Rectal smooth muscle tissue (tissue), 1 donor: ENCODE results near the gene KIAA0232.
"Not testable (repeated sequence)": the region's sequence is repeated elsewhere in the genome, so short reads cannot be mapped to it uniquely, and the experiment has no call there.

Experiments used
- H3K27ac ChIP-seq: one replicate; pipeline ENCODE4 v1.7.0; 2013; ENCODE audit warnings: low read depth, low read length, inconsistent platforms
- H3K27me3 ChIP-seq: one replicate; pipeline ENCODE4 v1.7.0; 2013; ENCODE audit warnings: low read length; ENCODE audit not compliant: control insufficient read depth, insufficient read depth
- H3K36me3 ChIP-seq: one replicate; pipeline ENCODE4 v1.7.0; 2013; ENCODE audit warnings: low read length; ENCODE audit not compliant: control insufficient read depth, insufficient read depth
- H3K4me1 ChIP-seq: one replicate; pipeline ENCODE4 v1.7.0; 2013; ENCODE audit warnings: low read length; ENCODE audit not compliant: control insufficient read depth, insufficient read depth
- H3K4me3 ChIP-seq: one replicate; pipeline ENCODE4 v1.7.0; 2013; ENCODE audit warnings: low read length
- H3K9ac ChIP-seq: one replicate; pipeline ENCODE4 v1.7.0; 2013; ENCODE audit warnings: low read length

Gene KIAA0232

DNA sequence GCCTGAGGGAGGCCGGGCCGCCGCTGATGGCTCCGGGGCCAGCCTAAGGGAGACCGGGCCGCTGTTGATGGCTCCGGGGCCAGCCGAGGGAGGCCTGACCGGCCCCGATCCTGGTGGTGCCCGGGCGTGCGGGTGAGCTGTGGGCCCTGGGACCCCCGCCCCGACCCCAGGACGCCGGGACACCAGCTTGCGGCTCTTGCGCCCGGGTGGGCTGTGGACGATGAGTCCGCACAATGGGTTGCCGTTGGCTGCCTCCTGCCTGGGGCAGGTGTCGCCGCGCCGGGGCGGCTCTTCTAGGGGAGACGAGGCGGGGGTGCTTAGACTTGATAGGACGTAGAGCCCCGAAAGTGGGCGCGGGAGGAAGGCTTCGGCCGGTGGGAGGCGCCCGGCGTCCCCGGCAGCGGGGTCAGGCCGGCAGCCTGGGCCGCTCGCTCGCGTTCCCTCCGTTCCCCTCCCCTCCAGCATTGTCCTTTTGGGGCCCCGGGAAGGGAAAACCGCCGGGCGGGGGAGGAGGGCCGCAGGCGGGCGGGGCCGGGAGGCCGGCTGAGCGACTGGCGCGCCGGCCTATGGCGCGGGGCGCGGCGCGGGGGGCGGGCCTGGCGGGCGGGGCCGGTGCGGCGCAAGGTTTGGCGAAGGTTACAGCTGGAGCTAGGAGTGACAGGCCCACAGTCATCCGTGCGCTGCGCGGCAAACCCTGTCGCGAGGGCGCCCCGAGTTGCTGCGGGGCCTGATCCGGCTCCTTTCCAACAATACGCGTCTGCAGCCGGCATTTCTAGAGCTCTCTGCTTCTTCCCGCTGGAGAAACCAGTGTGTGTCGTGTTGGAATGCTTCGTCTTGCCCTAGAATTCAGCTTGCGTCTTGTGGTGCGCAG is 819 bp downstream of the KIAA0232 start:
- no peaks in the 10 kb centered on the region for H3K27me3 ChIP-seq
- H3K4me1 ChIP-seq = peaks cover 8% of the 10 kb centered on the region
- no peaks in the 10 kb centered on the region for H3K36me3 ChIP-seq
- peak overlapping the region; percentile 88 for H3K4me3 ChIP-seq
- peak overlapping the region; percentile 93 for H3K9ac ChIP-seq
- peak overlapping the region; percentile 97 for H3K27ac ChIP-seq

DNA sequence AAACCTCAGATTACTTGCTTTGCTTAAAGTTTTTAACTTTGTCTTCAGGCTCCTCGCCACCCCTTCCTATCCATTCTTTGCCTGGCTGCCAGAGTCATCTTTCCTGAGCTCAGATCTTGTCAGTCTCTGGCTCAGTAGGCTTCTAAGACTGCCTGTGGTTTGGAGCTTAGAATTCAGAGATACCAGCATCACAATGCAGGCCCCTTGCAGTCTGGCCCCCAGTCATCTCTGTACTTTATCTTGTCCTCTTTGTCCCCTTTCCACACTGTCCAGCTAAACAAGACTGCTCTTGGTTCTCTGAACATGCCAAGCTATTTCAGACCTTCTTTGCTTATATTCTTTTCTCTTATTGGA is 3.0 kb downstream of the KIAA0232 start:
- H3K9ac ChIP-seq = no peak overlapping the region
- H3K27me3 ChIP-seq = no peaks in the 10 kb centered on the region
- no peak overlapping the region for H3K27ac ChIP-seq
- H3K4me1 ChIP-seq = peaks cover 8% of the 10 kb centered on the region
- no peaks in the 10 kb centered on the region for H3K36me3 ChIP-seq
- no peak overlapping the region for H3K4me3 ChIP-seq

DNA sequence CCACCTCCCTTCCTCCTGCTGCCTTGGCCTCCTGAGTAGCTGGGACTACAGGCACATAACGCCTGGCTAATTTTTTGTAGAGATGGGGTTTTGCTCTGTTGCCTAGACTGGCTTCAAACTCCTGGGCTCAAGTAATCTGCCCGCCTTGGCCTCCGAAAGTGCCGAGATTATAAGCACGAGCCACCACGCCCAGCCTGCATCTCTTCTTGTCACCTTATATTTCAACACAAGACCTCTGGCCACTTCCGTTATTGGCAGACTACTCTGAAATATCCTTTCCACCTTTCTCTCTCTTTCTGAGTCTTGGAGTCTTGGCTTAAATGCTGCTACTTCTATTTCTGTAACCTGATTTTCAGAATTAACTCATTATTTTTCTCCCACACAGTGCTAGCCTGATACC is 5.6 kb downstream of the KIAA0232 start:
- Histone ChIP-seq H3K27me3 (no peaks in the 10 kb centered on the region), H3K9ac (no peak overlapping the region), H3K4me3 (no peak overlapping the region), H3K27ac (no peak overlapping the region), H3K36me3 (no peaks in the 10 kb centered on the region), H3K4me1 (peaks cover 8% of the 10 kb centered on the region)

DNA sequence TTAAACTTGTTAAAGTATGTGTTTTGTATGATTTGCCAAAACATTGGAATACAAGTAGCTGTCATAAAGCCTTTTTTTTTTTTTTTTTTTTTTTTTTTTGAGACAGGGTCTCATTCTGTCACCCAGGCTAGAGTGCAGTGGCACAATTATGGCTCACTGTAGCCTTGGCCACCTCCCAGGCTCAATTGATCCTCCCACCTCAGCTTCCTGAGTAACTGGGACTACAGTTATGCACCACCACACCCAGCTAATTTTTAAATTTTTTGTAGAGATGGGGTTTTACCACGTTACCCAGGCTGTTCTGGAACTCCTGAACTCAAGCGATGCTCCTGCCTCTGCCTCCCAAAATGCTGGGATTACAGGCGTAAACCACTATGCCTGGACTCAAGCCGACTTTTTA is 8.7 kb downstream of the KIAA0232 start:
- H3K27me3 ChIP-seq, H3K4me1 ChIP-seq, H3K36me3 ChIP-seq, H3K4me3 ChIP-seq, H3K27ac ChIP-seq, H3K9ac ChIP-seq: not testable (repeated sequence)

DNA sequence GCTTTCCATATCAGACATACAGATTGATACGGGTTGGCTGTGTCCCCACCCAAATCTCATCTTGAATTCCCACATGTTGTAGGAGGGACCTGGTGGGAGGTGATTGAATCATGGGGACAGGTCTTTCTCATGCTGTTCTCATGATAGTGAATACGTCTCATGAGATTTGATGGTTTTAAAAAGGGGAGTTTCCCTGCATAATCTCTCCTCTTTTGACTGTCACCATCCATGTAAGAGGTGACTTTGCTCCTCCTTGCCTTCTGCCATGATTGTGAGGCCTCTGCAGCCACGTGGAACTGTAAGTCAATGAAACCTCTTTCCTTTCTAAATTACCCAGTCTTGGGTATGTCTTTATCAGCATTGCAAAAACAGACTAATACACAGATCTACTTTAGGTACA is 9.3 kb downstream of the KIAA0232 start:
- not testable (repeated sequence) for H3K27ac ChIP-seq, H3K4me1 ChIP-seq, H3K36me3 ChIP-seq

DNA sequence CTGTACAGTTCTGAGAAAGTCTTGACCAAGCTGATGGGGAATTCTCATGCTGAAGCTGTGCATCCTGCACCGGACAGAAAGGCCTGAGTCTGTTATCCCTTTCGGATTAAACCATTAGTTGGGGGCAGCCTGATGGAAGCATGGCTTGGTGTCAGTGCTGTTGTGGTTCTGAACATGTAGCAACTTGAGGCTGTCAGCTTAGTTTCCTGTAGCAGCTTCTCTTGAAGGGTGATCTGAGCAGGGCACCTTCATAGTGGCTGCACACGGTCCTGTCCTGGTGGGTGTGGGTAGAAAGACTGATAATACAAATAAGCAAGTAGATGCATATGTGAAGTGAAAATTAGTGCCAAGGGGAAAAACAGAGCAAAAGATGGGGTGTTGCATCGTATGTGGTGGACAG is 11.7 kb downstream of the KIAA0232 start:
- H3K4me3 ChIP-seq = no peak overlapping the region

More for the DNA sequence above, 9.3 kb downstream of the KIAA0232 start:
- not testable (repeated sequence) for H3K27me3 ChIP-seq, H3K9ac ChIP-seq, H3K4me3 ChIP-seq

DNA sequence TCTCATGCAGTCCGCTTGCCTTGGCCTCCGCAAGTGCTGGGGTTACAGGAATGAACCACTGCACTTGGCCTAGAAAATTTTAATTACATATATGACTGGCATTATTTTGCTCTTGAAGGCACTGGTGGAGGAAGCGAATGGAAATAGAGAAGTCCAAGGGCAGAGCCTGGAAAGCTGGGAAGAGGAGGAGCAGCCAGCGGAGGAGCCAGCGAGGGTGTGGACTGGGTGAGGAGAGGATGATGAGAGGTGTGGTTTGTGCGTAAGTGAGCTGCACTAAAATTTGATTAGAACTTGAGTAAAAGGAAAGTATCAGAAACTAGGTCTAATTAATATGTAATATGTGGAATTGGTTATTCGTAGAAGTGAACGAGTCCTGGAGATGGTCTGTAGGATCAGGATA is 13.3 kb downstream of the KIAA0232 start:
- Histone ChIP-seq H3K4me1 (no peaks in the 10 kb centered on the region), H3K4me3 (no peak overlapping the region), H3K27me3 (no peaks in the 10 kb centered on the region), H3K27ac (no peak overlapping the region), H3K9ac (no peak overlapping the region), H3K36me3 (no peaks in the 10 kb centered on the region)

More for the DNA sequence above, 11.7 kb downstream of the KIAA0232 start:
- Histone ChIP-seq H3K27me3 (no peaks in the 10 kb centered on the region), H3K36me3 (no peaks in the 10 kb centered on the region), H3K9ac (no peak overlapping the region), H3K4me1 (no peaks in the 10 kb centered on the region), H3K27ac (no peak overlapping the region)

DNA sequence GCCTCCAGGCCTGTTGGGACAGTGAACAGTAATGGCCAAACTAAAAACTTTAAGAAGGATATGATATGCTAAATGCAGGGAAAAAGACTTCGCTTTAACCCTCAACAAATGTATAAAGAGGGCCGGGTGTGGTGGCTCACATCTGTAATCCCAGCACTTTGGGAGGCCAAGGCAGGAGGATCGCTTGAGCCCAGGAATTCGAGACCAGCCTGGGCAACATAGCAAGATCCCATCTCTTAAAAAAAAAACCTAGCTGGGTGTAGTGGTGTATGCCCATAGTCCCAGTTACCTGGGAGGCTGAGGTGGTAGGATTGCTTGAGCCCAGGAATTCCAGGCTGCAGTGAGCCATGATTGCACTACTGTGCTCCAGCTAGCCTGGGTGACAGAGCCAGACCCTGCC is 14.8 kb downstream of the KIAA0232 start:
- not testable (repeated sequence) for H3K4me1 ChIP-seq, H3K27me3 ChIP-seq, H3K9ac ChIP-seq, H3K36me3 ChIP-seq, H3K4me3 ChIP-seq, H3K27ac ChIP-seq

DNA sequence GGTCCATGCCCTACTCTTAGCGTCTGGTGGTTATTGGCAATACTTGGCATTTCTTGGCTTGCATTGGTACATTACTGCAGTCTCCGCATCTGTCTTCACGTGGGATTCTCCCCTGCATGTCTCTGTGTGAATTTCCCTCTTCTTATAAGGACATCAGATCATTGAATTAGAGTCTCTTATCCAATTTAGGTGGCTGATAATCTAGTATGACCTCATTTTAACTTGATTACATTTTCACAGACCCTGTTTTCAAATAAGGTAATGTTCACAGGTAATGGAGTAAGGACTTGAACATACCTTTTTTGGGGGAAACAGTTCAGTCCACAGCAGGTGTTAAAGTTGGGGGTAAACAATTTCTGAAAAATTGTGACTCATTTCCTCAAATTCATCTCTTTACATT is 16.6 kb downstream of the KIAA0232 start:
- H3K27me3 ChIP-seq = no peaks in the 10 kb centered on the region
- peaks cover 4% of the 10 kb centered on the region for H3K36me3 ChIP-seq
- H3K4me3 ChIP-seq = no peak overlapping the region
- no peaks in the 10 kb centered on the region for H3K4me1 ChIP-seq
- no peak overlapping the region for H3K27ac ChIP-seq
- H3K9ac ChIP-seq = no peak overlapping the region

DNA sequence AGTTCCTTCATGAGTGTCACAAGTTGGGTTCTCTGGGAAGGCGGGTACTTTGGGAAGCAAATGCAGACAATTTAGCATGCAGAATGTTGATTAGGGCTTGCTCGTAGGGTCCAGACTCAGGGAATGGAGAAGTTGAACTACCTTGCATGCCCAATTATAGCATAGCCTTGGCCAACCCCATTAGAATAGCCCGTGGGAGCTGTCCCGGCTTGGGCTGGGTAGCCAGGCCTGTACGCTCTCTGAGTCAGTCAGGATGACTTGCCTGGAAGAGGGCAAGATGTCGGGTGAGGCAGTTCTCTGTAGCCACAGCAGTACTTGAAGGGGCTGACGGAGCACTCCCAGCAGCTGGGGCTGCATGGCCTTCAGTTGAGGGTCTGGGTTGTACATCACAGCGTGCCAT is 19.5 kb downstream of the KIAA0232 start:
- Histone ChIP-seq H3K4me1 (no peaks in the 10 kb centered on the region), H3K27ac (no peak overlapping the region), H3K36me3 (peaks cover 4% of the 10 kb centered on the region), H3K4me3 (no peak overlapping the region), H3K27me3 (no peaks in the 10 kb centered on the region), H3K9ac (no peak overlapping the region)

DNA sequence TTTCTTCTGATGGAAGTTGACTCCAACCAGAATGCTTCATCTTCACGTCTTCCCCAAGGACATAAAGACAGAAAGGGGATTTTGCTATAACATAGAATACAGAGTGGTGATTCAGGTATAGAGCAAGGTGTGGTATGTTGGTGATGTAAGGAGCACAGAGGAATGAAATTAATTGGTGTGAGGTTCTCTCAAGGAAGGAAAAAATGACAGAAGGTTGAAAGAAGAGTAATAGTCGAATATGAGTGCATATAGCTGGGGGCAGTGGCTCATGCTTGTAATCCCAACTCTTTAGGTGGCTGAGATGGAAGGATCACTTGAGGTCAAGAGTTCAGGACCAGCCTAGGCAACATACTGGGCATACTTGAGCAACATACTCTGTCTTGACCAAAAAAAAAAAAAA is 20.1 kb downstream of the KIAA0232 start:
- Histone ChIP-seq H3K36me3 (peaks cover 4% of the 10 kb centered on the region), H3K9ac (no peak overlapping the region), H3K27me3 (no peaks in the 10 kb centered on the region), H3K4me3 (no peak overlapping the region), H3K27ac (no peak overlapping the region), H3K4me1 (no peaks in the 10 kb centered on the region)

DNA sequence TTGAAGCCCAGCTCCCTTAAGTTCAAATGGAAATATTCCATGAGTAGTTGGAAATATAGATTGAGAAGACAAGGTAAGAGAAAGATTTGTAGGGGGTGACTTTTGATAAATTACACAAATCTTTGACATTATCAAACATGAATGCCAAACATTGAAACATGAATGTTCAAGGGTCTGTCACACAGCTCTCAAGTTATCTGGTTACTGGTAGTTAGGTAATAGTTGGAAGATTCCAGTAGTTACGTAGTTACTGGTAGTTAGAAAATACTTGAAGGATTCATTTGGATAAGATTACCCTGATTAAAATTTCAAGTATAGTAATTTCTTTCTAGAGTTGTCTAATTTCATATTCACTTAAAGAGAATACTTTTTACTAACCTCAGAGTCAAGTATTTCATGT is 20.7 kb downstream of the KIAA0232 start:
- Histone ChIP-seq H3K9ac (no peak overlapping the region), H3K4me3 (no peak overlapping the region), H3K4me1 (no peaks in the 10 kb centered on the region), H3K27ac (no peak overlapping the region), H3K27me3 (no peaks in the 10 kb centered on the region), H3K36me3 (peaks cover 4% of the 10 kb centered on the region)

DNA sequence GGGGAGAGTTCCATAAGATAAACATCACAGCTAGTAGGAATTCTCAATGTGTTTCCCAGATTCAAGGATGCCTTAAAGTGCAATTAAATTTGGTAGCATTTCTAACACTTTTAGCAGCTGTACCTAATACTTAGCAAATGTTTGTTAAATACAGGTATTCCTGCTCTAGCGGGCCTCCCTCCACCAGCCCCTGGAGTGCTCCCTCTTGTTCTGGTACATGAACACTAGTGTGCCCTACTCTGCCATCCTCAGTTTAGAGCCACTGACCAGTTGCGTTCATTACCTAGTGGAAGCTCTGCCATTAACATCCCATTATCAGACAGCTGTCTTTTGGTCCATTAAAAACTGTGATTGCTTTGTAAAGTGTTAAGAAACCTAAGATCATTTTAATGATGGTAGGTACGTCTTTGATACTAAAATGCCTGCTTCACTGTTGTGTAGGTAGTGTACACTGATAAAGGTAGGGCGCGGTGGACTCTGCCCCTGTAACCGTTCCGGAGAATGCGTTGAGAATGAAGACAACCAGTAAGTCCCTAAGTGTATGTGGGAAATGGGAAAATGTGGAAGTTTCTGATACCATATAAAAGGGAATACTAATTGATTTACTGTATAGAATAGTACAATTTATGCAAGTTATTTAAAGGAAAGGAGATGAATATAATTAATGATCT is 21.7 kb downstream of the KIAA0232 start:
- Histone ChIP-seq H3K9ac (no peak overlapping the region), H3K27me3 (no peaks in the 10 kb centered on the region), H3K4me1 (peaks cover 2% of the 10 kb centered on the region), H3K36me3 (peaks cover 4% of the 10 kb centered on the region), H3K27ac (no peak overlapping the region), H3K4me3 (no peak overlapping the region)
